Astrocyte (in vitro differentiated cells and primary cell): Measurements from ENCODE around the gene UFD1.

Experiments used
- CTCF ChIP-seq: IDR thresholded peaks from 2 replicates; pipeline ENCODE4 v1.5.1; 2011; ENCODE audit warnings: low read depth, mild to moderate bottlenecking, inconsistent platforms, low read length, moderate library complexity; ENCODE audit not compliant: insufficient read depth
- EZH2 ChIP-seq: IDR thresholded peaks from 2 replicates; pipeline ENCODE4 v1.6.1; 2012; ENCODE audit warnings: mild to moderate bottlenecking, low read length, inconsistent platforms; ENCODE audit not compliant: insufficient read depth

DNA sequence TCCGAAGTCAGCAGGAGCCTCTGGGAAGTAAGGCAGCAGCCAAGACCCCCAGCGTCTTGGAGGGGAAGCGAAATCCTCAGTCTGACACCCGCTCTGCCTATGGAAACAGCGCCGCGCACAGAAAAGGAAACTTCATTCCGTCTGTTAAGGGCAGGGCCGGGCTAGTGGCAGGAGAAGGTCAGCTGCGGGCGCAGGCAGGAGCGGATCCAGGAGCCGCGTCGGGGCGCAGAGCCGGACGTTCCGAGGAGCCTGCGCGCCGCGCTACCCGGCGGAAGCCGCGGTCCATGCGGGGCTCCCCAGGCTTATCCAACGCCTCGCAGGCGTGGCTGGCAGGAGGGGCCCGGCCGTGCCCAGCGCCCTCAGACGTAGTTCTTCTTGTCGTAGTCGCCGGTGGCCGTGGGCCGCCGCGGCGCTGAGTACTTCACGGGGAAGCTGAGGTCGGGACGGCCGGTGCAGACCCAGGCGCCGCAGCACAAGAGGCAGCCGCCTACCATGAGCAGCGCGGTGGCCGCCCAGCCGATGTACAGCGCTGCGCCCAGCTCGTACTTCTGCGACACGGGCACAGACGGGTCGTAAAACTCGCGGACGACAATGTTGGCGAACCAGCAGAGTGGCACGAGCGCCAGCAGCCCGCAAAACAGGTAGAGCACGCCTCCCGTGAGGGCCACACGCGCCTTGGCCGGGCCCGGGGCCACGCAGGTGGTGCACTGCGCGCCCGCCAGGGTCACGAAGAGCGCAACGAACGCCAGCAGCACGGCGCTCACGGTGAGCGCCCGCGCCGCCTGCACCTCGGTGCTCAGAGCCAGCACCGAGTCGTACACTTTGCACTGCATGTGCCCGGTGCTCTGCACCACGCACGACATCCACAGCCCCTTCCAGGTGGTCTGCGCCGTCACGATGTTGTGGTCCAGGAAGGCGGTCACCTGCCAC is 44.5 kb upstream of the UFD1 start:
- TF ChIP-seq CTCF = no peak
- TF ChIP-seq EZH2 = peak; percentile 50
